ENCODE measurements around the gene ESX1. TPM values are rescaled to one million over a fixed set of nuclear protein-coding genes. Genes with fewer than 3 reads are reported as not detected.

The ESX1 gene
- total and polyA plus RNA-seq, 10 of the 15 experiments (the other 5 are each of a cell fraction or from before 2014, with no cell fraction given): not detected

DNA sequence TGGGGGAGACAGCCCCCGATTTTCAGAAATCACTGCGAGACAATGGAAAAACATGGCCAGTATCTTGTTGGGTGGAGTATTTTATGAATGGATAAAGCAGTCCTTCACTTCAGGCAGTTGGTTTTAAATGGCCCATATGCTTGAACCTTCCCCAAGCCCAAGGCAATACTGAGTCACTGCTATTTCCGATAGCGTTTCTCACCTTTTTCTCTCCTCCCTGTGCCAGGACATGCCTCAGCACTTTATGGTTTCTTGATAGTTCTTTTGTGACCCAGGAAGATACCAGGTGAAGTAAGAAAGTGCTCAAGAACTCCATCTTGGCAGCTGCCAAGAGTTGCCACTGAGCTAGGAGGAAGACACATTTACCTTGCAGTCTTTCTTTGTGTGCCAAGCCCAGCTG is 26.8 kb upstream of the ESX1 start:
- ChIA-PET SMC1A (ENCODE audit: uncharacterized antibody, unreplicated experiment) (no interaction called here), RAD21 (ENCODE audit: unreplicated experiment) (no interaction called here), POLR2A (interaction anchor here (0.6 kb wide), 1 partner anchor 15 kb away, joined by 3 read pairs; no protein-coding TSS in a partner anchor), CTCF (no interaction called here)
- Histone ChIP-seq H3K4me1 (ENCODE audit: control insufficient read depth, insufficient read depth, low read length) (no peaks in the 10 kb centered on the region), H3K4me2 (ENCODE audit: control insufficient read depth, insufficient read depth) (no peak overlapping the region), H3K4me3 (no peak overlapping the region), H3K9ac (ENCODE audit: control insufficient read depth, insufficient read depth, low read length) (no peak overlapping the region), H3K79me2 (ENCODE audit: control insufficient read depth, insufficient read depth, low read length) (no peaks in the 10 kb centered on the region), H2AFZ (ENCODE audit: control insufficient read depth, low read depth, low read length) (no peak overlapping the region), H4K20me1 (ENCODE audit: control insufficient read depth, insufficient read depth) (no peaks in the 10 kb centered on the region), H3K36me3 (ENCODE audit: control insufficient read depth in 2 of 2, insufficient read depth in 2 of 2, low read length in 1 of 2) (no peaks in the 10 kb centered on the region), H3K27ac (ENCODE audit: control insufficient read depth, insufficient read depth) (no peak overlapping the region), H3K9me3 (replicated peaks; ENCODE audit: control insufficient read depth, insufficient read depth, low read length) (no peaks in the 10 kb centered on the region), H3K27me3 (replicated peaks in 1 of 2; ENCODE audit: control insufficient read depth in 2 of 2, insufficient read depth in 2 of 2, low read length in 1 of 2) (peaks cover 0 to 2% of the 10 kb centered on the region in 2 experiments; a peak in 1 of 4 replicates)
- FAIRE-seq (no peak), DNase-seq (ENCODE audit: low read depth, low spot score) (no peak), ATAC-seq (no peak)
- in situ Hi-C loops (cut with MboI): no loop called here
- TF ChIP-seq, protein P1, sequence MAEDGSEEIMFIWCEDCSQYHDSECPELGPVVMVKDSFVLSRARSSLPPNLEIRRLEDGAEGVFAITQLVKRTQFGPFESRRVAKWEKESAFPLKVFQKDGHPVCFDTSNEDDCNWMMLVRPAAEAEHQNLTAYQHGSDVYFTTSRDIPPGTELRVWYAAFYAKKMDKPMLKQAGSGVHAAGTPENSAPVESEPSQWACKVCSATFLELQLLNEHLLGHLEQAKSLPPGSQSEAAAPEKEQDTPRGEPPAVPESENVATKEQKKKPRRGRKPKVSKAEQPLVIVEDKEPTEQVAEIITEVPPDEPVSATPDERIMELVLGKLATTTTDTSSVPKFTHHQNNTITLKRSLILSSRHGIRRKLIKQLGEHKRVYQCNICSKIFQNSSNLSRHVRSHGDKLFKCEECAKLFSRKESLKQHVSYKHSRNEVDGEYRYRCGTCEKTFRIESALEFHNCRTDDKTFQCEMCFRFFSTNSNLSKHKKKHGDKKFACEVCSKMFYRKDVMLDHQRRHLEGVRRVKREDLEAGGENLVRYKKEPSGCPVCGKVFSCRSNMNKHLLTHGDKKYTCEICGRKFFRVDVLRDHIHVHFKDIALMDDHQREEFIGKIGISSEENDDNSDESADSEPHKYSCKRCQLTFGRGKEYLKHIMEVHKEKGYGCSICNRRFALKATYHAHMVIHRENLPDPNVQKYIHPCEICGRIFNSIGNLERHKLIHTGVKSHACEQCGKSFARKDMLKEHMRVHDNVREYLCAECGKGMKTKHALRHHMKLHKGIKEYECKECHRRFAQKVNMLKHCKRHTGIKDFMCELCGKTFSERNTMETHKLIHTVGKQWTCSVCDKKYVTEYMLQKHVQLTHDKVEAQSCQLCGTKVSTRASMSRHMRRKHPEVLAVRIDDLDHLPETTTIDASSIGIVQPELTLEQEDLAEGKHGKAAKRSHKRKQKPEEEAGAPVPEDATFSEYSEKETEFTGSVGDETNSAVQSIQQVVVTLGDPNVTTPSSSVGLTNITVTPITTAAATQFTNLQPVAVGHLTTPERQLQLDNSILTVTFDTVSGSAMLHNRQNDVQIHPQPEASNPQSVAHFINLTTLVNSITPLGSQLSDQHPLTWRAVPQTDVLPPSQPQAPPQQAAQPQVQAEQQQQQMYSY (CRISPR knock-in tag; IDR thresholded peaks at IDR 0.05): no peak
- TF ChIP-seq RAD21 (IDR thresholded peaks at IDR 0.05; ENCODE audit: insufficient read depth, low read depth, low read length): no peak
- no peak for TF ChIP-seq RB1 (IDR thresholded peaks at IDR 0.05; ENCODE audit: borderline replicate concordance)
- no peak for TF ChIP-seq STAT1 (conservative IDR thresholded peaks at IDR 0.05)
- TF ChIP-seq SREBF2 (IDR thresholded peaks at IDR 0.05; ENCODE audit: low read length): no peak
- TF ChIP-seq TARDBP (IDR thresholded peaks at IDR 0.05; ENCODE audit: borderline replicate concordance): no peak
- TF ChIP-seq NR2C2 (IDR thresholded peaks at IDR 0.05; ENCODE audit: borderline replicate concordance, control insufficient read depth, insufficient read length, low read depth): no peak
- TF ChIP-seq, protein P2, sequence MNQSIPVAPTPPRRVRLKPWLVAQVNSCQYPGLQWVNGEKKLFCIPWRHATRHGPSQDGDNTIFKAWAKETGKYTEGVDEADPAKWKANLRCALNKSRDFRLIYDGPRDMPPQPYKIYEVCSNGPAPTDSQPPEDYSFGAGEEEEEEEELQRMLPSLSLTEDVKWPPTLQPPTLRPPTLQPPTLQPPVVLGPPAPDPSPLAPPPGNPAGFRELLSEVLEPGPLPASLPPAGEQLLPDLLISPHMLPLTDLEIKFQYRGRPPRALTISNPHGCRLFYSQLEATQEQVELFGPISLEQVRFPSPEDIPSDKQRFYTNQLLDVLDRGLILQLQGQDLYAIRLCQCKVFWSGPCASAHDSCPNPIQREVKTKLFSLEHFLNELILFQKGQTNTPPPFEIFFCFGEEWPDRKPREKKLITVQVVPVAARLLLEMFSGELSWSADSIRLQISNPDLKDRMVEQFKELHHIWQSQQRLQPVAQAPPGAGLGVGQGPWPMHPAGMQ (IDR thresholded peaks at IDR 0.05; ENCODE audit: borderline replicate concordance): no peak
- TF ChIP-seq HCFC1 (IDR thresholded peaks at IDR 0.05; ENCODE audit: low read length): no peak
- no peak for TF ChIP-seq KAT2A (conservative IDR thresholded peaks at IDR 0.05; ENCODE audit: control insufficient read depth, low read depth, low read length)
- TF ChIP-seq ZNF274 (IDR thresholded peaks at IDR 0.05; ENCODE audit: insufficient read depth, insufficient read length): no peak
- no peak for TF ChIP-seq BRCA1 (IDR thresholded peaks at IDR 0.05; ENCODE audit: low read depth, low read length)
- TF ChIP-seq SPI1 (IDR thresholded peaks at IDR 0.05; ENCODE audit: borderline replicate concordance, insufficient read depth, low read depth, low read length): no peak
- BruUV-seq (replicated peaks): no TSS peak
- WGBS (ENCODE audit: insufficient coverage, insufficient replicate concordance, low lambda C conversion rate, missing lambda C conversion rate): 39% methylated on average over 4 of the region's 4 CpGs
- intact Hi-C loops (cut with micrococcal nuclease; ENCODE audit: unreplicated experiment): no loop called here
